ENCODE data around the gene METAP2.
"Not testable (repeated sequence)": the region's sequence is repeated elsewhere in the genome, so short reads cannot be mapped to it uniquely, and the experiment has no call there.

METAP2 gene

DNA sequence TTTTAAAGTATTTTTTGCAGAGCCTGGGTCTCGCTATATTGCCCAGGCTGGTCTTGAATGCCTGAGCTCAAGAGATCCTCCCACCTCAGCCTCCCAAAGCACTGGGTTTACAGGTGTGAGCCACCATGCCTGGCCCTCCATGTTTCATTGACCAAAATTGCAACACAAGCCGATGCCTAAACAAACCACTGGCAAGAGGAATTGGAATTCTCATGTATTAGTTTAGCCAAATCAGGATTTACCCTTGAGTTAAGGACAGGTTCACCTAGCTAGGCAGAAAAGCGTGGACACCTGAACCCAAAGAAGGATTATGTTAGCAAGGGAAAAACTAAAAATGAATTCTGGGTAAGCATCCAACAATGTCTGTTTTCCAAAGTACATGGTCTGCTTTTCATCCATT, 14.6 kb upstream of the METAP2 start:
- no peak overlapping the region for H3K27ac ChIP-seq
- TF ChIP-seq, protein P1, sequence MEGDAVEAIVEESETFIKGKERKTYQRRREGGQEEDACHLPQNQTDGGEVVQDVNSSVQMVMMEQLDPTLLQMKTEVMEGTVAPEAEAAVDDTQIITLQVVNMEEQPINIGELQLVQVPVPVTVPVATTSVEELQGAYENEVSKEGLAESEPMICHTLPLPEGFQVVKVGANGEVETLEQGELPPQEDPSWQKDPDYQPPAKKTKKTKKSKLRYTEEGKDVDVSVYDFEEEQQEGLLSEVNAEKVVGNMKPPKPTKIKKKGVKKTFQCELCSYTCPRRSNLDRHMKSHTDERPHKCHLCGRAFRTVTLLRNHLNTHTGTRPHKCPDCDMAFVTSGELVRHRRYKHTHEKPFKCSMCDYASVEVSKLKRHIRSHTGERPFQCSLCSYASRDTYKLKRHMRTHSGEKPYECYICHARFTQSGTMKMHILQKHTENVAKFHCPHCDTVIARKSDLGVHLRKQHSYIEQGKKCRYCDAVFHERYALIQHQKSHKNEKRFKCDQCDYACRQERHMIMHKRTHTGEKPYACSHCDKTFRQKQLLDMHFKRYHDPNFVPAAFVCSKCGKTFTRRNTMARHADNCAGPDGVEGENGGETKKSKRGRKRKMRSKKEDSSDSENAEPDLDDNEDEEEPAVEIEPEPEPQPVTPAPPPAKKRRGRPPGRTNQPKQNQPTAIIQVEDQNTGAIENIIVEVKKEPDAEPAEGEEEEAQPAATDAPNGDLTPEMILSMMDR (conservative IDR thresholded peaks at IDR 0.05) = no peak

DNA sequence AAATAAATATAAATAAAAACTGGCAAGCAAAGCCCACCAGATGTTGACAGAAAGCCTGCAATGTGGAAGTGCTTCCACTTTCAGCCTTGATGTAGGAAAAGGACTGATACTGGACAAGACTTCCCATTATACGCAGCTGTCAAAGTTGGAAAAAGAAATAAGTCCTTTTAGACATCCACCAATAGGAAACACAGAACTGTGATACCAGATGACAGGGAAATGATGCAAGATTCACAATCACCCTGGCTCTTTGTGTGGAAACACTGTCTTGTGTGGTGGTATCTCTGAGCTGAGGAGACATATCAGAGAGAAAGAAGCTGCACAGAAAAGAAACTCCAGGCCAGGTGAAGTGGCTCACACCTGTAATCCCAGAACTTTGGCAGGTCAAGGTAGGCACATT, 13.8 kb upstream of the METAP2 start:
- TF ChIP-seq, protein P1 (conservative IDR thresholded peaks at IDR 0.05) = no peak
- H3K27ac ChIP-seq = no peak overlapping the region

DNA sequence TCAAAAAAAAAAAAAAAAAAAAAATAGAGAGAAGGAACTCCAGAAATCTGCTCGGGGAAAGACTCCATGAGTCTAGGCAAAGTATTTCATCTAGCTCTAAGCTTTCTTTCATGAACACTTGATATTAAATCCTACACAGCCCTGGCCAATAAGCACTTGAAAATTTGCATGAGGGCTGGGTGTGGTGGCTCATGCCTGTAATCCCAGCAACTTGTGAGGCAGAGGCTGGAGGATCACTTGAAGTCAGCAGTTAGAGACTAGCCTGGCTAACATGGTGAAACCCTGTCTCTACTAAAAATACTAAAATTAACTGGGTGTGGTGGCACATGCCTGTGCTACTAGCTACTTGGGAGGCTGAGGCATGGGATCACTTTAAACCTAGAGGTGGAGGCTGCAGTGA, 13.1 kb upstream of the METAP2 start:
- TF ChIP-seq, protein P1 (conservative IDR thresholded peaks at IDR 0.05) = no peak
- H3K27ac ChIP-seq = no peak overlapping the region

- TF ChIP-seq, protein P1 (conservative IDR thresholded peaks at IDR 0.05) = no peak
- H3K27ac ChIP-seq = no peak overlapping the region
Measured at GRCh38 chr12:95462081-95462480, 11.9 kb upstream of the METAP2 start.

DNA sequence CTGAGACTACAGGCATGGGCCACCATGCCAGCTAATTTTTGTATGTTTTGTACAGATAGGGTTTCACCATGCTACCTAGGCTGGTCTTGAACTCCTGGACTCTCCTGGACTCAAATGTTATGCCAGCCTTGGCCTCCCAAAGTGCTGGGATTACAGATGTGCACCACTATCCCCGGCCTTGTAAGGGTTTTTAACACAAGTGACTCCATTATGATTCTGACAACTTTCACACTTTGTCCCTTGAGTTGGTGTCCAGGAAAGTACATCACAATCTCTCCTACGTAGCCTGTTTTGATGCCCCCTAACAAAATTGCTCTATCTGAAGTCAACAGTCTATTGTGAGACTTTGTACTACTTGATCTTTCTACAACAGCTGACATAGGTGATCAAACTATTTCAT, 11.4 kb upstream of the METAP2 start:
- H3K27ac ChIP-seq = no peak overlapping the region
- TF ChIP-seq, protein P1 (conservative IDR thresholded peaks at IDR 0.05) = no peak

DNA sequence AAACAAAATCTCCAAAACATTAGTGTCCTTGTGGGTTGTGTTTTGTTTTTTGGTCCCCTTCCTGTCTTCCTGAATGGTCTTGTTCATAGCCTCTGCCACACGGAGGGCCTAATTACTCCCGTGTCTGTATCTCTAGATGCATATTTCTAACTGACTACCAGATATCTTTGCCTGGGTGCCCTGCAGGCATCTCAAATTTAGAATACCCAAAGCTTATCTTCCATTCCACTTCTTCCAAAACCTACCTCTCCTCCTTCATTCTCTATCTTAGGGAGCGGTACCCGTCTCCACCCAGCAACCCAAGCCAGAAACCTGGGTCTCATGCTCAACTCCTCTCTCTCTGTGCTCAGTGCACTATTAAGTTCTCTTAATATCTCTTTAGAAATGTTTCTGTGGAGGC, 10.9 kb upstream of the METAP2 start:
- TF ChIP-seq, protein P1 (conservative IDR thresholded peaks at IDR 0.05) = no peak
- H3K27ac ChIP-seq = no peak overlapping the region

DNA sequence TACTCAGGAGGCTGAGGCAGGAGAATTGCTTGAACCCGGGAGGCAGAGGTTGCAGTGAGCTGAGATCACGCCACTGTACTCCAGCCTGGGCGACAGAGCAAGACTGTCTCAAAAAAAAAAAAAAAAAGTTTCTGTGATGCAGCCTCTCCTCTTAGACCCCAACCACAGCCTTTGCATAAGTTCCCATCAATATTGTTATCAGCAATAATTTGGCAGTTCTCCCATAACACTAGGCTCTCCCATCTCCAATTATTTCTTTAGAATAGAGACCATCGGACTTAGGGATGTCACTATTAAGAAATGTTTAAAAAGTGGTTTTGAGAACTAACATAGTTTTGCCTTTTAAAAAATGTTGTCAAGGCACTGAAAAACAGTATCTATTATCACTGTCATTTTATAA, 10.2 kb upstream of the METAP2 start:
- H3K27ac ChIP-seq = not testable (repeated sequence)

GRCh38 chr12:95465275-95465674, 8.7 kb upstream of the METAP2 start:
- no peak overlapping the region for H3K27ac ChIP-seq
- TF ChIP-seq, protein P1 (conservative IDR thresholded peaks at IDR 0.05) = no peak

All from VCaP (cell line).